ENCODE measurements around the gene STK32B. TPM values are rescaled to one million over a fixed set of nuclear protein-coding genes. Genes with fewer than 3 reads are reported as not detected.
A peak's percentile ranks its signal among the peaks of the same experiment; 100 is the strongest.

The STK32B gene
- total and polyA plus RNA-seq, 7 experiments from 2014 or later = 1.7 TPM; not detected in 6

GRCh38 chr4:5199912-5200311 lies 148.6 kb downstream of the STK32B start:
- Histone ChIP-seq H3K4me3 (ENCODE audit: low read length) (no peak overlapping the region), H3K27me3 (ENCODE audit: control insufficient read depth in 2 of 2, insufficient read depth in 2 of 2, low read length in 2 of 2) (no peaks in the 10 kb centered on the region), H3K9me3 (ENCODE audit: control insufficient read depth in 2 of 3, low read length in 3 of 3) (no peaks in the 10 kb centered on the region), H3K36me3 (ENCODE audit: control insufficient read depth in 2 of 3, insufficient read depth in 3 of 3, low read length in 3 of 3) (no peaks in the 10 kb centered on the region), H3K4me1 (ENCODE audit: control insufficient read depth in 2 of 2, insufficient read depth in 2 of 2, low read length in 2 of 2) (no peaks in the 10 kb centered on the region), H3K27ac (ENCODE audit: low read depth, low read length) (no peak overlapping the region)
- ChIA-PET CTCF (no interaction called here), POLR2A (no interaction called here)
- Mint-ChIP-seq H3K4me1 (peaks cover 0 to 2% (median 0%) of the 10 kb centered on the region in 7 donors), H3K27me3 (peaks cover 0 to 11% (median 0%) of the 10 kb centered on the region in 5 donors), H3K4me3 (no peak overlapping the region), H3K36me3 (no peaks in the 10 kb centered on the region), H3K9me3 (peaks cover 0 to 8% (median 0%) of the 10 kb centered on the region in 11 donors), H3K27ac (no peak overlapping the region)
- DNase-seq = no peak
- no peak for ATAC-seq
- intact Hi-C loops (cut with micrococcal nuclease) = no loop called here

DNA sequence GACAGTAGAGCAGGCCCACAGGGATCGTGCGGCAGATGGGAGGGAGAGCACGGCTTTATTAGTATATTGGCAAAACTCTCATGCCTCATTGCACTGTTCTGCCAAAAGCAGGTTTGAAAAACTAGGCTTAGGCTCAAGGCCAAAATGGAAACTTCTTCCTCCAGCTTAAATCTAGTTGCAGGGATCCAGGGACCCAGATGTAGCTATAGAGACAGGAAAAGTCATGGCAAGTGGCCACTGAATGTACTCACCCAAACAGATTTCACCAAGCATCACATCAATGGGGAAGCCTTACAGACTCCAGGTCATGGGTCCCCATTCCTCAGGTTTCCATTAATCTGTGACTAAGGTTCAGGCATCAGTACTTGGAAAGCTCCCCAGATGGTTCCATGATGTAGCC lies 149.2 kb downstream of the STK32B start:
- Mint-ChIP-seq H3K4me1 (peaks cover 0 to 2% (median 0%) of the 10 kb centered on the region in 7 donors), H3K36me3 (no peaks in the 10 kb centered on the region), H3K27me3 (peaks cover 0 to 11% (median 0%) of the 10 kb centered on the region in 5 donors), H3K4me3 (no peak overlapping the region), H3K9me3 (peaks cover 0 to 8% (median 0%) of the 10 kb centered on the region in 11 donors), H3K27ac (no peak overlapping the region)
- ChIA-PET POLR2A (no interaction called here), CTCF (no interaction called here)
- Histone ChIP-seq H3K27me3 (ENCODE audit: control insufficient read depth in 2 of 2, insufficient read depth in 2 of 2, low read length in 2 of 2) (no peaks in the 10 kb centered on the region), H3K9me3 (ENCODE audit: control insufficient read depth in 2 of 3, low read length in 3 of 3) (no peaks in the 10 kb centered on the region), H3K4me1 (ENCODE audit: control insufficient read depth in 2 of 2, insufficient read depth in 2 of 2, low read length in 2 of 2) (no peaks in the 10 kb centered on the region), H3K27ac (ENCODE audit: low read depth, low read length) (no peak overlapping the region), H3K4me3 (ENCODE audit: low read length) (no peak overlapping the region), H3K36me3 (ENCODE audit: control insufficient read depth in 2 of 3, insufficient read depth in 3 of 3, low read length in 3 of 3) (no peaks in the 10 kb centered on the region)
- intact Hi-C loops (cut with micrococcal nuclease) = no loop called here
- DNase-seq (no peak), ATAC-seq (no peak)

GRCh38 chr4:5203309-5203992 lies 152.2 kb downstream of the STK32B start:
- intact Hi-C loops (cut with micrococcal nuclease) = no loop called here
- peaks cover 0 to 8% (median 1%) of the 10 kb centered on the region in 11 donors for H3K9me3 Mint-ChIP-seq
- Histone ChIP-seq H3K4me3 (ENCODE audit: low read length) (no peak overlapping the region), H3K4me1 (ENCODE audit: control insufficient read depth in 2 of 2, insufficient read depth in 2 of 2, low read length in 2 of 2) (no peaks in the 10 kb centered on the region), H3K9me3 (ENCODE audit: control insufficient read depth in 2 of 3, low read length in 3 of 3) (no peaks in the 10 kb centered on the region), H3K27ac (ENCODE audit: low read depth, low read length) (no peak overlapping the region), H3K27me3 (ENCODE audit: control insufficient read depth in 2 of 2, insufficient read depth in 2 of 2, low read length in 2 of 2) (no peaks in the 10 kb centered on the region), H3K36me3 (ENCODE audit: control insufficient read depth in 2 of 3, insufficient read depth in 3 of 3, low read length in 3 of 3) (no peaks in the 10 kb centered on the region)
- ChIA-PET POLR2A (no interaction called here), CTCF (no interaction called here)
- H3K4me1 Mint-ChIP-seq = peaks cover 0 to 2% (median 0%) of the 10 kb centered on the region in 7 donors
- H3K27me3 Mint-ChIP-seq = peaks cover 0 to 11% (median 0%) of the 10 kb centered on the region in 5 donors
- no peak for DNase-seq
- H3K36me3 Mint-ChIP-seq = no peaks in the 10 kb centered on the region
- peak overlapping the region in 1 of 9 donors; percentile 35 for H3K27ac Mint-ChIP-seq
- no peak overlapping the region for H3K4me3 Mint-ChIP-seq
- ATAC-seq = no peak

DNA sequence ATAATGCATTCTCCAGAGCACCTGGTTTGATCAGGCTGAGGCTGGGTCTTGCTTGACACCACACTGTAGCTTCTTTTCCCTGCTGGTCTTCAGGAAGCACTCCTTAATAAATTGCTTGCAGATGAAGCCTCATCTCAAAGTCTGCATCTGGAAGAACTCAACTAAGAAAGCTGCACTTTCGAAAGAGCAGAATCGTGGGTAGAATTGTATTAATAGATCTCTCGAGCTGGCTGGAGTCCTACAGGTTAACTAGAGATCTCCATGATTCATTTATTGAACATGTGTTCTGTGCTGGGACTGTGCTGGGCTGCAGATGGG lies 152.7 kb downstream of the STK32B start:
- no peaks in the 10 kb centered on the region for H3K27me3 ChIP-seq (ENCODE audit: control insufficient read depth in 2 of 2, insufficient read depth in 2 of 2, low read length in 2 of 2)
- H3K27ac Mint-ChIP-seq = no peak overlapping the region
- ATAC-seq (no peak), DNase-seq (no peak)
- peaks cover 0 to 8% (median 1%) of the 10 kb centered on the region in 11 donors for H3K9me3 Mint-ChIP-seq
- intact Hi-C loops (cut with micrococcal nuclease) = no loop called here
- H3K9me3 ChIP-seq (ENCODE audit: control insufficient read depth in 2 of 3, low read length in 3 of 3) = no peaks in the 10 kb centered on the region
- ChIA-PET POLR2A (no interaction called here), CTCF (no interaction called here)
- no peaks in the 10 kb centered on the region for H3K4me1 ChIP-seq (ENCODE audit: control insufficient read depth in 2 of 2, insufficient read depth in 2 of 2, low read length in 2 of 2)
- peaks cover 0 to 2% (median 0%) of the 10 kb centered on the region in 7 donors for H3K4me1 Mint-ChIP-seq
- no peak overlapping the region for H3K27ac ChIP-seq (ENCODE audit: low read depth, low read length)
- no peaks in the 10 kb centered on the region for H3K36me3 Mint-ChIP-seq
- H3K36me3 ChIP-seq (ENCODE audit: control insufficient read depth in 2 of 3, insufficient read depth in 3 of 3, low read length in 3 of 3) = no peaks in the 10 kb centered on the region
- H3K27me3 Mint-ChIP-seq = peaks cover 0 to 11% (median 0%) of the 10 kb centered on the region in 5 donors
- no peak overlapping the region for H3K4me3 Mint-ChIP-seq
- H3K4me3 ChIP-seq (ENCODE audit: low read length) = no peak overlapping the region

DNA sequence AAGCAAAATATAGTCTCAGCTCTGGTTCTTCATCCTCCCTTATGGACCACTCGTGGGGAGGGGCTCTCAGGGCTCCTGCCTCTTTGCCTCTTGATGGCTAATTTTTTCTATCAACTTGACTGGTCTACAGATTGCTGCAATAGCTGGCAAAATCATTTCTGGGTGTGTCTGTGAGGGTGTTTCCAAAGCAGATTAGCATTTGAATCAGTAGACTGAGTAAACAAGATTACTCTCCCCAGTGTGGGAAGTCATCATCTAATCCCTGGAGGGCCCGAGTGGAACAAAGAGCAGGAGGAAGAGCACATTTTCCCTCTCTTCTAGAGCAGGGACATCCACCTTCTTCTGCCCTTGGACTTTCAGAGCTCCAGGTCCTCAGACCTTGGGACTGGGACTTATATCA lies 153.5 kb downstream of the STK32B start:
- H3K4me3 Mint-ChIP-seq = no peak overlapping the region
- H3K9me3 Mint-ChIP-seq = peaks cover 0 to 8% (median 1%) of the 10 kb centered on the region in 11 donors
- ChIA-PET POLR2A (no interaction called here), CTCF (no interaction called here)
- no peaks in the 10 kb centered on the region for H3K36me3 Mint-ChIP-seq
- Histone ChIP-seq H3K4me1 (ENCODE audit: control insufficient read depth in 2 of 2, insufficient read depth in 2 of 2, low read length in 2 of 2) (no peaks in the 10 kb centered on the region), H3K4me3 (ENCODE audit: low read length) (no peak overlapping the region), H3K36me3 (ENCODE audit: control insufficient read depth in 2 of 3, insufficient read depth in 3 of 3, low read length in 3 of 3) (no peaks in the 10 kb centered on the region), H3K27ac (ENCODE audit: low read depth, low read length) (no peak overlapping the region), H3K27me3 (ENCODE audit: control insufficient read depth in 2 of 2, insufficient read depth in 2 of 2, low read length in 2 of 2) (no peaks in the 10 kb centered on the region), H3K9me3 (ENCODE audit: control insufficient read depth in 2 of 3, low read length in 3 of 3) (no peaks in the 10 kb centered on the region)
- H3K27ac Mint-ChIP-seq = no peak overlapping the region
- H3K4me1 Mint-ChIP-seq = peaks cover 0 to 2% (median 0%) of the 10 kb centered on the region in 7 donors
- ATAC-seq (no peak), DNase-seq (no peak)
- peaks cover 0 to 11% (median 0%) of the 10 kb centered on the region in 5 donors for H3K27me3 Mint-ChIP-seq
- intact Hi-C loops (cut with micrococcal nuclease) = no loop called here

DNA sequence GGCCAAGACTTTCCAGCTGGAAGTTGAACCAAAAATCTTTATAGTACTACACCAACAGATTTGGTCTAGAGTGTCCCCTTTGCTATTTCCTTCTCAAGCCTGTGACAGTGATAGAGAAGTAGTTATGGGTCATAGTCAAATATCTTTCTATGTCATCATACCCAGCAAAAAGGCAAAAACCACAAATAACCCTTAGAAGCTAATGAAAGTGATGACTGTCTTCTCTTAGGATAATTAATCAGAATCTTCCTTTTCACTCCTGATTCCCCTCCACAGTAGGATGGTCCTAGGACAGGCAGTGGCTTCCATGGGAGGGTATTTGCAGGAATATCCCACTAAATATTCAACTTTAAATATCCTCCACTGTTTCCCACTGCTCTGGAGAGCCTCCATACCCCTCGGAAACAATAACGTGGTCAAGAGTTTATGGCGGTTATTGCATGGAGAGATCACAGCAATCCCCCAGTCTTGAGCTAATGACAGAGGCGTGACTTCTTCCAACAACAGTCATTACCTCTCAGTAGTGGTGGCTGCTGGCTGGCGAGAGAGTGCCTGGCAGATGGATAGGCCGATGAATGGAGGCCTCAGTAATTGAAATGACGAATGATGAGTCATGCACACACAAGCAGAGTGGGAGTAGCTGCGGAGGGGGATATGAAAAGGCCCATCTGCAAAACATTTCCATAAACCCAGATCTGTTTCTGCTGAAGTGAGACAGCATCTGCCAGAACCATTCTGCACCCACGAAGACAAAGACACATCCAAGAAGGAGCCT lies 154.9 kb downstream of the STK32B start:
- Histone ChIP-seq H3K36me3 (ENCODE audit: control insufficient read depth in 2 of 3, insufficient read depth in 3 of 3, low read length in 3 of 3) (no peaks in the 10 kb centered on the region), H3K27me3 (ENCODE audit: control insufficient read depth in 2 of 2, insufficient read depth in 2 of 2, low read length in 2 of 2) (no peaks in the 10 kb centered on the region), H3K4me3 (ENCODE audit: low read length) (no peak overlapping the region), H3K27ac (ENCODE audit: low read depth, low read length) (no peak overlapping the region), H3K9me3 (ENCODE audit: control insufficient read depth in 2 of 3, low read length in 3 of 3) (no peaks in the 10 kb centered on the region), H3K4me1 (ENCODE audit: control insufficient read depth in 2 of 2, insufficient read depth in 2 of 2, low read length in 2 of 2) (no peaks in the 10 kb centered on the region)
- no peak overlapping the region for H3K4me3 Mint-ChIP-seq
- H3K4me1 Mint-ChIP-seq = peaks cover 0 to 2% (median 0%) of the 10 kb centered on the region in 7 donors
- H3K27me3 Mint-ChIP-seq = peaks cover 0 to 8% (median 0%) of the 10 kb centered on the region in 5 donors
- POLR2A ChIA-PET = no interaction called here
- CTCF ChIA-PET = no interaction called here
- H3K27ac Mint-ChIP-seq = no peak overlapping the region
- no peaks in the 10 kb centered on the region for H3K36me3 Mint-ChIP-seq
- DNase-seq = no peak
- ATAC-seq = no peak
- intact Hi-C loops (cut with micrococcal nuclease) = no loop called here
- peaks cover 0 to 8% (median 1%) of the 10 kb centered on the region in 11 donors for H3K9me3 Mint-ChIP-seq

GRCh38 chr4:5209862-5210261 lies 158.6 kb downstream of the STK32B start:
- ChIA-PET POLR2A (no interaction called here), CTCF (no interaction called here)
- no peaks in the 10 kb centered on the region for H3K36me3 ChIP-seq (ENCODE audit: control insufficient read depth in 2 of 3, insufficient read depth in 3 of 3, low read length in 3 of 3)
- ATAC-seq (no peak), DNase-seq (no peak)
- H3K9me3 ChIP-seq (ENCODE audit: control insufficient read depth in 2 of 3, low read length in 3 of 3) = no peaks in the 10 kb centered on the region
- H3K4me1 Mint-ChIP-seq = no peaks in the 10 kb centered on the region
- H3K36me3 Mint-ChIP-seq = no peaks in the 10 kb centered on the region
- no peak overlapping the region for H3K4me3 ChIP-seq (ENCODE audit: low read length)
- no peak overlapping the region for H3K4me3 Mint-ChIP-seq
- H3K27ac ChIP-seq (ENCODE audit: low read depth, low read length) = no peak overlapping the region
- no peak overlapping the region for H3K27ac Mint-ChIP-seq
- intact Hi-C loops (cut with micrococcal nuclease) = no loop called here
- peaks cover 0 to 5% (median 0%) of the 10 kb centered on the region in 11 donors for H3K9me3 Mint-ChIP-seq
- H3K27me3 ChIP-seq (ENCODE audit: control insufficient read depth in 2 of 2, insufficient read depth in 2 of 2, low read length in 2 of 2) = no peaks in the 10 kb centered on the region
- no peaks in the 10 kb centered on the region for H3K4me1 ChIP-seq (ENCODE audit: control insufficient read depth in 2 of 2, insufficient read depth in 2 of 2, low read length in 2 of 2)
- H3K27me3 Mint-ChIP-seq = peaks cover 0 to 9% (median 7%) of the 10 kb centered on the region in 5 donors

Measured in naive thymus-derived CD4-positive, alpha-beta T cell (primary cell).